ENCODE results near the gene USP46. TPM values are rescaled to one million over a fixed set of nuclear protein-coding genes. Genes with fewer than 3 reads are reported as not detected.

Gene USP46
- total and polyA plus RNA-seq, 2 of the 8 experiments (the other 6 are each of a cell fraction or from before 2014, with no cell fraction given): 10.6 to 62.4 TPM

GRCh38 chr4:52606040-52606439, 53.1 kb downstream of the USP46 start:
- no peak overlapping the region for H2BK5ac ChIP-seq (ENCODE audit: low read depth, low read length)
- H4K91ac ChIP-seq (replicated peaks; ENCODE audit: insufficient read length, low read length): no peak overlapping the region
- FAIRE-seq (no peak), DNase-seq (ENCODE audit: low read depth in 1 of 2, low spot score in 2 of 2) (no peak)
- H4K5ac ChIP-seq (ENCODE audit: insufficient read length, low read depth, low read length): no peak overlapping the region
- no peaks in the 10 kb centered on the region for H3K4me1 ChIP-seq (replicated peaks in 1 of 4; ENCODE audit: control insufficient read depth in 3 of 4, insufficient read depth in 4 of 4, low read length in 3 of 4)
- no peak overlapping the region for H3K56ac ChIP-seq (replicated peaks; ENCODE audit: insufficient read length, low read depth, low read length)
- CTCF ChIA-PET (ENCODE audit: partially characterized antibody): interaction anchor here (0.8 to 1.3 kb wide), 2 partner anchors 19 to 95 kb away, joined by 3 to 6 read pairs; no protein-coding TSS in a partner anchor
- no peak overlapping the region for H3K14ac ChIP-seq (ENCODE audit: insufficient read length)
- no peak overlapping the region for H2BK120ac ChIP-seq (replicated peaks; ENCODE audit: low read depth, low read length)
- H3K4me3 ChIP-seq (ENCODE audit: extremely low read depth in 1 of 4, insufficient read depth in 2 of 4, low read depth in 3 of 4, low read length in 4 of 4): no peak overlapping the region
- H3K4me2 ChIP-seq (ENCODE audit: insufficient read depth in 1 of 2, low read depth in 2 of 2, low read length in 2 of 2): no peak overlapping the region
- H3K79me1 ChIP-seq (ENCODE audit: low read depth, low read length): no peaks in the 10 kb centered on the region; the same call in 1 of the 2 replicates
- H2AK5ac ChIP-seq (ENCODE audit: low read depth, low read length): no peak overlapping the region
- no peak overlapping the region for H3K4ac ChIP-seq (replicated peaks; ENCODE audit: insufficient read length, low read depth, low read length)
- H3K9me3 ChIP-seq (ENCODE audit: insufficient read depth in 2 of 2, low read depth in 1 of 2, low read length in 1 of 2): no peaks in the 10 kb centered on the region
- 100% methylated on average over 2 of the region's 2 CpGs; no CpG with 5 or more reads in 1 of the 2 experiments for WGBS, 2 experiments (ENCODE audit: extremely low coverage in 1 of 2, insufficient coverage in 1 of 2, insufficient read length in 1 of 2, insufficient replicate concordance in 2 of 2, low coverage in 1 of 2, low lambda C conversion rate in 2 of 2, missing lambda C conversion rate in 1 of 2)
- POLR2A ChIA-PET (ENCODE audit: partially characterized antibody): no interaction called here
- H3K79me2 ChIP-seq (ENCODE audit: control insufficient read depth in 1 of 2, insufficient read depth in 2 of 2, low read length in 2 of 2): no peaks in the 10 kb centered on the region
- H3K23me2 ChIP-seq (ENCODE audit: low read depth, low read length): no peaks in the 10 kb centered on the region
- H4K20me1 ChIP-seq (replicated peaks in 1 of 2; ENCODE audit: control insufficient read depth in 1 of 2, insufficient read depth in 2 of 2, low read length in 2 of 2): peaks cover 0 to 5% of the 10 kb centered on the region in 2 experiments
- peaks cover 2 to 56% (median 36%) of the 10 kb centered on the region in 4 experiments for H3K36me3 ChIP-seq (ENCODE audit: control insufficient read depth in 2 of 4, insufficient read depth in 4 of 4, low read length in 3 of 4)
- no peak overlapping the region for H3K23ac ChIP-seq (ENCODE audit: insufficient read length)
- no peak overlapping the region for H2BK12ac ChIP-seq (ENCODE audit: low read depth, low read length)
- H2BK15ac ChIP-seq (ENCODE audit: low read length): no peak overlapping the region
- no peak overlapping the region for H3K9ac ChIP-seq (replicated peaks in 1 of 4; ENCODE audit: extremely low read depth in 1 of 4, low read depth in 3 of 4, low read length in 3 of 4)
- no peak overlapping the region for H3K18ac ChIP-seq (ENCODE audit: extremely low read depth, low read length)
- H3K27me3 ChIP-seq (replicated peaks in 1 of 4; ENCODE audit: control insufficient read depth in 3 of 4, extremely low read depth in 1 of 4, insufficient read depth in 3 of 4, low read length in 3 of 4): no peaks in the 10 kb centered on the region
- no peak overlapping the region for H2BK20ac ChIP-seq (ENCODE audit: low read length)
- no peak overlapping the region for H3K27ac ChIP-seq (ENCODE audit: low read depth, low read length)
- H4K8ac ChIP-seq (ENCODE audit: extremely low read depth, insufficient read depth, low read length): no peak overlapping the region
- H2AFZ ChIP-seq (ENCODE audit: low read length): no peak overlapping the region
- no peak for TF ChIP-seq CBX5 (IDR thresholded peaks at IDR 0.05; ENCODE audit: low read depth, low read length)
- TF ChIP-seq TBP (IDR thresholded peaks at IDR 0.05; ENCODE audit: low read depth, low read length): no peak
- TF ChIP-seq CBX8 (IDR thresholded peaks at IDR 0.05; ENCODE audit: borderline replicate concordance, low read depth, low read length): no peak
